IMR-90 (cell line): ENCODE results near the gene RORC.

ENCODE experiments used
- BHLHE40 ChIP-seq: fragments of 150-350 bp; IDR thresholded peaks from 2 replicates; pipeline ENCODE4 v1.6.1; 2016; ENCODE audit warnings: mild to moderate bottlenecking, low read depth, low read length
- CEBPB ChIP-seq: IDR thresholded peaks from 2 replicates; pipeline ENCODE4 v1.6.1; 2012; ENCODE audit warnings: low read depth, low read length, improper control_type of control experiment
- CHD1 ChIP-seq: IDR thresholded peaks from 2 replicates; pipeline ENCODE4 v1.6.1; 2012; ENCODE audit warnings: low read depth, low read length, improper control_type of control experiment
- FOS ChIP-seq: fragments of 150-350 bp; IDR thresholded peaks from 2 replicates; pipeline ENCODE4 v1.6.1; 2016; ENCODE audit warnings: low read depth, low read length
- MAFK ChIP-seq: IDR thresholded peaks from 2 replicates; pipeline ENCODE4 v1.6.1; 2012; ENCODE audit warnings: low read depth, low read length, improper control_type of control experiment
- MAZ ChIP-seq: IDR thresholded peaks from 2 replicates; pipeline ENCODE4 v1.6.1; 2012; ENCODE audit warnings: low read depth, mild to moderate bottlenecking, low read length, improper control_type of control experiment, moderate library complexity, borderline replicate concordance
- MXI1 ChIP-seq: IDR thresholded peaks from 2 replicates; pipeline ENCODE4 v1.6.1; 2012; ENCODE audit warnings: low read depth, mild to moderate bottlenecking, low read length, moderate library complexity, borderline replicate concordance
- POLR2A ChIP-seq: IDR thresholded peaks from 2 replicates; pipeline ENCODE4 v1.6.1; 2012; ENCODE audit warnings: mild to moderate bottlenecking, low read depth, low read length
- RCOR1 ChIP-seq: IDR thresholded peaks from 2 replicates; pipeline ENCODE4 v1.6.1; 2012; ENCODE audit warnings: mild to moderate bottlenecking, low read length, improper control_type of control experiment; ENCODE audit not compliant: insufficient replicate concordance
- SMC3 ChIP-seq: fragments of 150-350 bp; IDR thresholded peaks from 2 replicates; pipeline ENCODE4 v1.6.1; 2016; ENCODE audit warnings: low read depth, mild to moderate bottlenecking, antibody characterized with exemption, low read length, moderate library complexity
- TF ChIP-seq, protein P1 (sequence below): fragments of 150-350 bp; IDR thresholded peaks from 2 replicates; pipeline ENCODE4 v1.6.1; 2016; ENCODE audit warnings: low read depth, mild to moderate bottlenecking, low read length, moderate library complexity, borderline replicate concordance
- TF ChIP-seq, protein P2 (sequence below): conservative IDR thresholded peaks from 2 replicates; pipeline ENCODE4 v1.5.1; 2012; ENCODE audit warnings: mild to moderate bottlenecking, low read depth, low read length, improper control_type of control experiment
- TF ChIP-seq, protein P3 (sequence below): fragments of 150-350 bp; IDR thresholded peaks from 2 replicates; pipeline ENCODE4 v1.6.1; 2017; ENCODE audit warnings: mild to moderate bottlenecking, antibody characterized with exemption, low read length, low read depth

DNA sequence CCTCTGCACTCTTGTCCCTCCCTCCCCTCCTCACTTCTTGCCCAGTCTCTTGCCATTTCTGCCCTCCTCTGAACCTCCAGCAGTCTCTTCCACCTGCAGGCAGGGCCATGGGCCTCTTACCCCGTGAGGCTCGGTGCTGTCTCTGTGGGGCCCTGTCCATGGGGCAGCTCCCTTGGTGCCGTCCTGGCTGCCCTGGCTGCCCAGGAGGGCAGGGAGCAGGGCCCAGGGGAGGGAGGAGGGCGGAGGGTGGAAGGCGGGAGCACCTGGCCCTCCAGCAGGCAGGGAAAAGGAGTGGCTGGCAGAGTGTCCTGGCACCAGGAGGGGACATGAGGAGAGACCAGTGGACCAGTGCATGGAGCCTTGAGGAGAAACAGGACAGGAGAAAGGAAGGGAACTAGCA lies at the start of gene RORC:
- TF ChIP-seq, protein P1, sequence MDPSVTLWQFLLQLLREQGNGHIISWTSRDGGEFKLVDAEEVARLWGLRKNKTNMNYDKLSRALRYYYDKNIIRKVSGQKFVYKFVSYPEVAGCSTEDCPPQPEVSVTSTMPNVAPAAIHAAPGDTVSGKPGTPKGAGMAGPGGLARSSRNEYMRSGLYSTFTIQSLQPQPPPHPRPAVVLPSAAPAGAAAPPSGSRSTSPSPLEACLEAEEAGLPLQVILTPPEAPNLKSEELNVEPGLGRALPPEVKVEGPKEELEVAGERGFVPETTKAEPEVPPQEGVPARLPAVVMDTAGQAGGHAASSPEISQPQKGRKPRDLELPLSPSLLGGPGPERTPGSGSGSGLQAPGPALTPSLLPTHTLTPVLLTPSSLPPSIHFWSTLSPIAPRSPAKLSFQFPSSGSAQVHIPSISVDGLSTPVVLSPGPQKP = no peak
- TF ChIP-seq MAZ = no peak
- TF ChIP-seq, protein P2, sequence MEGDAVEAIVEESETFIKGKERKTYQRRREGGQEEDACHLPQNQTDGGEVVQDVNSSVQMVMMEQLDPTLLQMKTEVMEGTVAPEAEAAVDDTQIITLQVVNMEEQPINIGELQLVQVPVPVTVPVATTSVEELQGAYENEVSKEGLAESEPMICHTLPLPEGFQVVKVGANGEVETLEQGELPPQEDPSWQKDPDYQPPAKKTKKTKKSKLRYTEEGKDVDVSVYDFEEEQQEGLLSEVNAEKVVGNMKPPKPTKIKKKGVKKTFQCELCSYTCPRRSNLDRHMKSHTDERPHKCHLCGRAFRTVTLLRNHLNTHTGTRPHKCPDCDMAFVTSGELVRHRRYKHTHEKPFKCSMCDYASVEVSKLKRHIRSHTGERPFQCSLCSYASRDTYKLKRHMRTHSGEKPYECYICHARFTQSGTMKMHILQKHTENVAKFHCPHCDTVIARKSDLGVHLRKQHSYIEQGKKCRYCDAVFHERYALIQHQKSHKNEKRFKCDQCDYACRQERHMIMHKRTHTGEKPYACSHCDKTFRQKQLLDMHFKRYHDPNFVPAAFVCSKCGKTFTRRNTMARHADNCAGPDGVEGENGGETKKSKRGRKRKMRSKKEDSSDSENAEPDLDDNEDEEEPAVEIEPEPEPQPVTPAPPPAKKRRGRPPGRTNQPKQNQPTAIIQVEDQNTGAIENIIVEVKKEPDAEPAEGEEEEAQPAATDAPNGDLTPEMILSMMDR = no peak
- TF ChIP-seq MAFK = no peak
- TF ChIP-seq POLR2A = no peak
- no peak for TF ChIP-seq MXI1
- no peak for TF ChIP-seq BHLHE40
- no peak for TF ChIP-seq CEBPB
- no peak for TF ChIP-seq SMC3
- no peak for TF ChIP-seq RCOR1
- no peak for TF ChIP-seq CHD1
- no peak for TF ChIP-seq FOS
- TF ChIP-seq, protein P3, sequence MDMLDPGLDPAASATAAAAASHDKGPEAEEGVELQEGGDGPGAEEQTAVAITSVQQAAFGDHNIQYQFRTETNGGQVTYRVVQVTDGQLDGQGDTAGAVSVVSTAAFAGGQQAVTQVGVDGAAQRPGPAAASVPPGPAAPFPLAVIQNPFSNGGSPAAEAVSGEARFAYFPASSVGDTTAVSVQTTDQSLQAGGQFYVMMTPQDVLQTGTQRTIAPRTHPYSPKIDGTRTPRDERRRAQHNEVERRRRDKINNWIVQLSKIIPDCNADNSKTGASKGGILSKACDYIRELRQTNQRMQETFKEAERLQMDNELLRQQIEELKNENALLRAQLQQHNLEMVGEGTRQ = no peak
